ENCODE measurements around the gene UBAC2. TPM values are rescaled to one million over a fixed set of nuclear protein-coding genes. Genes with fewer than 3 reads are reported as not detected.
A peak's percentile ranks its signal among the peaks of the same experiment; 100 is the strongest.

UBAC2 gene
- total RNA-seq, 2 donors from 2014 or later: 39.0 to 46.1 TPM

DNA sequence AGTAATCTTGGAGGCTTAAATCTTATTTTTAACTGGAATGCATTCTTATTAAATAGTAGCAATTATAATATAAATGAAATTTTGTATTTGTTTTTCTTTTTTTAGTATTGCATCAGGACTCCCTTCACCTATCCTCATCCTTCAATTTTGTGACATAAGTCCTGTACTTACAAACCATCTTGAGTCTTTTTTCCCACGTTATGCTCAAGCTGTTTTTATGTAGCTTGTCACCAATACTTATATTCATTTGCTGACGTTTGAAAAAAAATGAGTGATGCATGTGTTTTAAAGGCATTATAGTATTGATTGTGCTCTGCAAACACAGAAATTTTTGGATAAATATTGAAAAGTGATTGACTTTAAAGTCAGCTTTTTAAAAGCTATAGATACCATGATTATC is 56.6 kb downstream of the UBAC2 start:
- no peak for ATAC-seq (replicated peaks)
- Mint-ChIP-seq H3K27me3 (no peaks in the 10 kb centered on the region), H3K9me3 (no peaks in the 10 kb centered on the region), H3K27ac (no peak overlapping the region), H3K4me3 (peak overlapping the region; percentile 93), H3K4me1 (peaks cover 39% of the 10 kb centered on the region), H3K36me3 (ENCODE audit: low read depth) (peaks cover 68% of the 10 kb centered on the region)

DNA sequence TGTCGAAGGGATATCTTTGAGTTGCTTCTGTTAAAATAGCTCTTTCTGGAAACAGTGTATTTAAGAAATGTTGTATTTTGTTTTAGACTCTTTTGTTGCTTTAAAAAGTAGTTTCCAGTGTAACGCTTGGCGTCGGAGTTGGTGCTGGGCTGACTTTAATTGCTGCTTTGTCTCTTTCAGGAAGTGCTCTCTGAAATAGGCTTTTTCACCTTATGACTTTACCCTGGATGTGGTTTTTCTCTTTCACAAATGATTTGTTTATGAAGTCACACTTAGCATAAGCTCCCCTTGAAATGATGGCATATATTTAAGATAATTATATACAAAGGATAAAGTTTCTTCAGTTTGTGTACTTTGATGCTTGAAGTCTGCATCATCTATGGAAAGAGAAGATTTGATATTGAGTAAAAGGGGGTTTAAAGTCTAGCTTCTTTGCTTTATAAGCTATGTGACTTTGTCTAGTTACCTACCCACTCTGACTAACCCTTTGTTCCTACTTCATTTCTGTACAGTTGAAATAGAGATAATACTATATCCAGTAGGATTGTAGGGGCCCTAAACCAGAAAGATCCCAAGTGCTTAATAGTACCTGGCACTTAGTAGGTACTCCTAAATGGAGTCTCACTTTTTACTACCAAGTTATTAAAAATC is 57.7 kb downstream of the UBAC2 start, which contains the start of gene GPR18:
GPR18 (minus strand) TSS at position 170 of the 651 bp plus-strand sequence. CDS start 2,507 bp downstream, outside the sequence.
- Mint-ChIP-seq H3K4me1 (peaks cover 40% of the 10 kb centered on the region), H3K27ac (peak within 1 kb of the TSS; percentile 85), H3K36me3 (ENCODE audit: low read depth) (peaks cover 70% of the 10 kb centered on the region), H3K9me3 (no peaks in the 10 kb centered on the region), H3K27me3 (no peaks in the 10 kb centered on the region), H3K4me3 (peak within 1 kb of the TSS; percentile 93)
- peak; percentile 92 for ATAC-seq (replicated peaks)

DNA sequence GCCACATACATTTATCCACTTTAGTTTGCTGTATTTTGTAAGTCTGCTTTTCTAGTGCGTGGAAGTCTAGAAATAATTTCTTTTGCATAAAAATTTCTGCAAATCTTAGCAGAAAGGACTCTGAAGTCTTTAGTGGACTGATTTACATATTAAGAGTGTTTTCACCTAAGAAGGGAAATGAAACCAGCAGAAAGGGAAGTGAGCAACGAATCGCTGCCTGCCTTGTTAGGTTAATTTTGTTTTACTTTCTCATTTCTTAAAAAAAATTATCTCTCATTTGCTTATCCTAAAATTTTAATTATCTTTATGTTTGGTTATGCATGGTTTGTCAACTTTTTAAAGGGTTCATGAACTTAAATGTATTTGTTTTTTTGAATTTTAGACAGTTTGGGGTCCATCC is 58.3 kb downstream of the UBAC2 start:
- Mint-ChIP-seq H3K9me3 (no peaks in the 10 kb centered on the region), H3K27me3 (no peaks in the 10 kb centered on the region), H3K4me3 (peak overlapping the region; percentile 93), H3K4me1 (peaks cover 46% of the 10 kb centered on the region), H3K27ac (peak overlapping the region; percentile 85), H3K36me3 (ENCODE audit: low read depth) (peaks cover 71% of the 10 kb centered on the region)
- peak; percentile 43 for ATAC-seq (replicated peaks)

DNA sequence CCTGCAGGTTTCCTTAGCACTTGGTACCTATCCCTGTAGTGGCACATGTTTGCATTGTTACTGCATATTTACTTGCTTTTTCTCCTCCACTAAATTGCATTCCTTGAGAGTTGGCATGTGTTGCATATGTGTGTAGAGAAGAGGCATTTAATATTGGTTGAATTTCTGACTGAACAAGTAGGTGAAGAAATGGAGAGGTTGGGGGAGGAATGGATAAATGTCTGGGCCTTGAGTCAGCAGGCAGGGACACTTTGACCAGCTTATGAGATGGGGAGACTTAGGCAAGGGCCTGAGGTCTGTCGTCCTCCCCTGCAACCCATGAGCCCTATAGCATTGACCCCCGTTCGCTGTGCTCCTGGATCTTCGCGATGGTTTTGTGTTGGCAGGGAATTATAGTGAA is 59.6 kb downstream of the UBAC2 start:
- Mint-ChIP-seq H3K36me3 (ENCODE audit: low read depth) (peaks cover 74% of the 10 kb centered on the region), H3K9me3 (no peaks in the 10 kb centered on the region), H3K4me1 (peaks cover 48% of the 10 kb centered on the region), H3K27ac (peak overlapping the region; percentile 85), H3K4me3 (peak overlapping the region; percentile 93), H3K27me3 (no peaks in the 10 kb centered on the region)
- no peak for ATAC-seq (replicated peaks)

GRCh38 chr13:99261059-99261458 is 60.4 kb downstream of the UBAC2 start:
- H3K36me3 Mint-ChIP-seq (ENCODE audit: low read depth): peaks cover 73% of the 10 kb centered on the region
- no peak for ATAC-seq (replicated peaks)

DNA sequence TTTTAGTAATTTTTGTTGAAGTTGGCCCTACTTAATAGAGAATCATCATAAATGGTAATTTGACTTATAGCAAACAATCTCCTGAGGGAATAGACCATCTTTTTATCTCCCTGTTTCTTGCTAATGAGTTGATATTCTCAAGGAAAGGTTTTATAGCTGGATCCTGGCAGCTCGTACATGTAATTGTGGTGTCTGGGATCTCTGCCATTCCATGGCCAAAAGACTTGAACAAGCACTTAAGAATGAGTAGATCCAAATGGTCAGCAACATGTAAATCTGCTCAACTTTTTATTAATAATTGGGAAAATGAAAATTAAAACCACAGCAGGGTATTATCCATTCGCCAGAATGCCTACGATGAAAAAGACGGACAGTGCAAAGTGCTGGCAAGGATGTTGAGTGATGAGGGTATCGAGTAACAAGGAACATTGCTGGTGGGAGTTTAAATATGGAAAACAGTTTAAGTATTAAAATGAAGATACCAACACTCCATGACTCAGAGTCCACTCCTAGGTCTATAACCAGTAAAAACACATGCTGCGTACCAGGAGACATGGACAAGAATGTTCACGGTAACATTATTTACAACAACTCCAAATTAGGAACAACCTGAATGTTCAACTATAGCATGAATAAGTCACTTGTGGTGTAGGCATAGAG is 62.6 kb downstream of the UBAC2 start:
- Mint-ChIP-seq H3K4me1 (peaks cover 46% of the 10 kb centered on the region), H3K27ac (peak overlapping the region; percentile 63)

More at GRCh38 chr13:99261059-99261458, 60.4 kb downstream of the UBAC2 start:
- Mint-ChIP-seq H3K27me3 (no peaks in the 10 kb centered on the region), H3K4me1 (peaks cover 50% of the 10 kb centered on the region), H3K27ac (no peak overlapping the region), H3K4me3 (no peak overlapping the region), H3K9me3 (no peaks in the 10 kb centered on the region)

DNA sequence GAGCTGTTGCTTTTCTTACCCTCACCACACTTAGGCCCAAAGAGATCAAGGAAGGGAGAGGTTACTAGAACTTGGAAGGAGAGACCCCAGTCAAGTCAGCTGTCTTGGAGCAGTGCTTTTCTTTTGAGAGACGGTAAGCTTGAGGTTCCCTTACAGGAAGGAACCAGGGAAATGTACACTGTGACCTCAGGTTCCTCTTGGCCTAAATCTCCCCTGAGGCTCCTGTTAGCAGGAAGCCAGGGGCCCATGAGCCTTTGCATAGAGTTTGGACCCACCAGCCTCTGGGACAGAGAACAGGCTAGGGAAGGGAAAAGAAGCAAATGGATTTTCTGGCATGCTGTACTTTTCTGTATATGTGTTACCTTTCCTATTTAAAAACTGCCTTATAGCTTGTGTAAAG is 63.4 kb downstream of the UBAC2 start:
- Mint-ChIP-seq H3K4me1 (peaks cover 45% of the 10 kb centered on the region), H3K36me3 (ENCODE audit: low read depth) (peaks cover 65% of the 10 kb centered on the region), H3K27ac (peak overlapping the region; percentile 63), H3K27me3 (no peaks in the 10 kb centered on the region), H3K4me3 (peak overlapping the region; percentile 38), H3K9me3 (no peaks in the 10 kb centered on the region)
- no peak for ATAC-seq (replicated peaks)

More for the DNA sequence above, 62.6 kb downstream of the UBAC2 start:
- no peak for ATAC-seq (replicated peaks)
- H3K27me3 Mint-ChIP-seq: no peaks in the 10 kb centered on the region
- peaks cover 61% of the 10 kb centered on the region for H3K36me3 Mint-ChIP-seq (ENCODE audit: low read depth)
- H3K4me3 Mint-ChIP-seq: peak overlapping the region; percentile 38
- no peaks in the 10 kb centered on the region for H3K9me3 Mint-ChIP-seq

GRCh38 chr13:99265162-99265800 is 64.6 kb downstream of the UBAC2 start:
- H3K9me3 Mint-ChIP-seq: no peaks in the 10 kb centered on the region
- H3K4me1 Mint-ChIP-seq: peaks cover 36% of the 10 kb centered on the region
- H3K36me3 Mint-ChIP-seq (ENCODE audit: low read depth): peaks cover 53% of the 10 kb centered on the region
- H3K4me3 Mint-ChIP-seq: peak overlapping the region; percentile 71
- ATAC-seq (replicated peaks): peak; percentile 83
- no peaks in the 10 kb centered on the region for H3K27me3 Mint-ChIP-seq
- H3K27ac Mint-ChIP-seq: peak overlapping the region; percentile 85

DNA sequence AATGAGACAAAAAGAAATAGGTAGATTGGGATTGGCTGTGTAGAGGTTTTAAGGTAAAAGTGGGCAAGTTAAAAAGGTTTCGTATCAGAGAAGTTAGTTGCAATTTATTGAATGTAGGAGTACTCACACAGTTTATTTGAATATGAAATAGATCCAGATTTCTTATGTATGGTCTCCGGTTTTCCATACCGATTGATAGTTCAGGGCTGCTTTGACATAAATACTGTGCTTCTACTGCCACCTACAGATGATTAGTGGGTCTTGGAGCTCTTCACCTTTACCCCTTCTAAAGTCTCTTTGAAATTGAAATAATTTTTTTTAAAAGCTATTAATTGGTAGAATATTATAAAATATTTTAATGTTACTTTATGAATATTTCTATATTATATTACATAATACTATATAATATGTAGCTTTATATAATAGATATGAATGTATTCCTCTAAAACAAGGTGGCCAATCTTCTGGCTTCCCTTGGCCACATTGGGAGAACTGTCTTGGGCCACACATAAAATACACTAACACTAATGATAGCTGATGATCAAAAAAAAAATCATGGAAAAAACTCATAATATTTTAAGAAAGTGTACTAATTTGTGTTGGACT is 65.3 kb downstream of the UBAC2 start:
- H3K27me3 Mint-ChIP-seq: no peaks in the 10 kb centered on the region
- H3K9me3 Mint-ChIP-seq: no peaks in the 10 kb centered on the region
- peaks cover 41% of the 10 kb centered on the region for H3K4me1 Mint-ChIP-seq
- peaks cover 53% of the 10 kb centered on the region for H3K36me3 Mint-ChIP-seq (ENCODE audit: low read depth)
- H3K4me3 Mint-ChIP-seq: peak overlapping the region; percentile 71
- H3K27ac Mint-ChIP-seq: peak overlapping the region; percentile 85
- ATAC-seq (replicated peaks): peak; percentile 61

- H3K27ac Mint-ChIP-seq: no peak overlapping the region
- H3K4me3 Mint-ChIP-seq: no peak overlapping the region
- H3K4me1 Mint-ChIP-seq: peaks cover 50% of the 10 kb centered on the region
- no peaks in the 10 kb centered on the region for H3K9me3 Mint-ChIP-seq
- peaks cover 51% of the 10 kb centered on the region for H3K36me3 Mint-ChIP-seq (ENCODE audit: low read depth)
- H3K27me3 Mint-ChIP-seq: no peaks in the 10 kb centered on the region
- no peak for ATAC-seq (replicated peaks)
Observed at GRCh38 chr13:99266827-99267226, 66.2 kb downstream of the UBAC2 start.

DNA sequence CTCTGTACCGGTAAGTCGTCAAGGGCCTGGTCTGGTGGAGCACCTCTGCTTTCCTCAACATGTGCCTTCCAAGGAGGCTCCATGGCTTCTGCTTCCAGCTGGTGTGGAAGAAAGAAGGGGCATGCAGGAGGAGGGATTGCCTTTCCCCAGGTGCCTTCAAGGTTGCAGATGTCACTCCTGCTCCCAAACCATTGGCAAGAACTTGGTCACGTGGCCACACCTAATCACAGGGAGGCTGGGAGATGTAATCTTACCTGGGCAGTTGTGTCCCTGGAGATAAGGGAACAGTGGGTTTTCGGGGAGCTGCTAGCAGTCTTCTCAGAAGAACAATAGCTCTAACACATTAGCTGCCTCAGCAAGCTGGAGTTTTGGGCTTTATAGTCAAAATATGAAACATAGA is 67.3 kb downstream of the UBAC2 start:
- H3K27me3 Mint-ChIP-seq: no peaks in the 10 kb centered on the region
- peaks cover 56% of the 10 kb centered on the region for H3K36me3 Mint-ChIP-seq (ENCODE audit: low read depth)
- ATAC-seq (replicated peaks): no peak
- H3K4me3 Mint-ChIP-seq: no peak overlapping the region
- no peak overlapping the region for H3K27ac Mint-ChIP-seq
- peaks cover 3% of the 10 kb centered on the region for H3K9me3 Mint-ChIP-seq
- H3K4me1 Mint-ChIP-seq: peaks cover 54% of the 10 kb centered on the region

GRCh38 chr13:99268822-99269221 is 68.2 kb downstream of the UBAC2 start:
- peaks cover 55% of the 10 kb centered on the region for H3K36me3 Mint-ChIP-seq (ENCODE audit: low read depth)
- no peaks in the 10 kb centered on the region for H3K27me3 Mint-ChIP-seq
- peaks cover 3% of the 10 kb centered on the region for H3K9me3 Mint-ChIP-seq
- H3K27ac Mint-ChIP-seq: peak overlapping the region; percentile 55
- peaks cover 57% of the 10 kb centered on the region for H3K4me1 Mint-ChIP-seq
- ATAC-seq (replicated peaks): no peak
- H3K4me3 Mint-ChIP-seq: no peak overlapping the region

DNA sequence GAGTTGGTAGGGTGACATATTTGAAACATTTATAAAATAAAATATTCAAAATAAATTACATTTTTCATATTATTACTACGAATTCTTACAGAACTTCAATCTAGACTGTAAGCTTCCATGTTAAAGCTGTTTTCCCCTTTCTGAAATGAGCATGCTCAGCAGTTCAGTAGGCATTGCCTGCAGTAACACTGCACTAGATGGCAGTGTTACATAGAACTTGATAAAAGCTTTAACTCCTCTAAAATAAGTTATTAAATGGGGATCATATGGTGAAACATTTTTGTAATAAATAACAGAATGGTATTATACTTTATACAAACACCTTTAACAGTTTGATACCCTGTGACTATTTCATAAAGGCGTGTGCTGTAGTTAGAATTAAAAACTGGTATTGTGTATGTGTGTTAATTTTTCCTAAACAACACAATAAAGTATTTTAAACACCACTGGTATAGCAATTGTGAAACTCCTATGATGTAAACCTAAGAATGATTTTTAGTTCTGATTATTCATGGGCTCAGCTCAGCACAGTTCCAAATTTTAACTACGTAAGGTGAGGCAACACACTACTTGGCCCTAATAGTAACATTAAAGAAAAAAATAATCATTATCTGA is 69.1 kb downstream of the UBAC2 start:
- no peaks in the 10 kb centered on the region for H3K27me3 Mint-ChIP-seq
- H3K36me3 Mint-ChIP-seq (ENCODE audit: low read depth): peaks cover 48% of the 10 kb centered on the region
- H3K27ac Mint-ChIP-seq: peak overlapping the region; percentile 86
- peaks cover 57% of the 10 kb centered on the region for H3K4me1 Mint-ChIP-seq
- H3K4me3 Mint-ChIP-seq: peak overlapping the region; percentile 45
- H3K9me3 Mint-ChIP-seq: peaks cover 3% of the 10 kb centered on the region
- ATAC-seq (replicated peaks): peak; percentile 65

DNA sequence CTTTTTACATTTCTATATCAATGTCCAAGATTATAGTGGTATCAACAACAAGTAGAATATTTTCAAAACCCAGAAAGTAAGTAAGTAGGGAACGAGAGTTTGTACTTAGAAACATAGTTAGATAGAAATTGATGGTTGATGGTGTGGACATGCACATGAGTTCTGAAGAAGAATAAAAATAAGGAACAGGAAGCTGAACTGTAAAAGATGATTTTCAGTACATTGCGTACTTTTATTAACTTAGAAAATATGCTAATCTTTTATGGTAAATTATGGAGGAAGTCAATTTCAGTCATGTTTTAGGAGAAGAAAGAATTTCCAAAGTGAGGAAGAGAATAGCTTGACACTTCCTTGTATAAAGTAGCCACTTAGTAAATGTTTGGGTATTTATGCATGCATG is 69.9 kb downstream of the UBAC2 start:
- H3K27me3 Mint-ChIP-seq: no peaks in the 10 kb centered on the region
- H3K4me3 Mint-ChIP-seq: peak overlapping the region; percentile 45
- H3K9me3 Mint-ChIP-seq: peaks cover 3% of the 10 kb centered on the region
- peaks cover 60% of the 10 kb centered on the region for H3K4me1 Mint-ChIP-seq
- peak overlapping the region; percentile 86 for H3K27ac Mint-ChIP-seq
- no peak for ATAC-seq (replicated peaks)
- peaks cover 48% of the 10 kb centered on the region for H3K36me3 Mint-ChIP-seq (ENCODE audit: low read depth)

All from activated T-helper 17 cell treated with anti-CD3 and anti-CD28 coated beads, Interleukin-2, amount 50 U/mL, for 72 hours (primary cell).